ENCODE data around the gene CFAP74. TPM values are rescaled to one million over a fixed set of nuclear protein-coding genes. Genes with fewer than 3 reads are reported as not detected.

The CFAP74 gene
- total and polyA plus RNA-seq, 9 of the 15 experiments (the other 6 are each of a cell fraction or from before 2014, with no cell fraction given): 0.03 to 0.15 (median 0.05) TPM; not detected in 6

DNA sequence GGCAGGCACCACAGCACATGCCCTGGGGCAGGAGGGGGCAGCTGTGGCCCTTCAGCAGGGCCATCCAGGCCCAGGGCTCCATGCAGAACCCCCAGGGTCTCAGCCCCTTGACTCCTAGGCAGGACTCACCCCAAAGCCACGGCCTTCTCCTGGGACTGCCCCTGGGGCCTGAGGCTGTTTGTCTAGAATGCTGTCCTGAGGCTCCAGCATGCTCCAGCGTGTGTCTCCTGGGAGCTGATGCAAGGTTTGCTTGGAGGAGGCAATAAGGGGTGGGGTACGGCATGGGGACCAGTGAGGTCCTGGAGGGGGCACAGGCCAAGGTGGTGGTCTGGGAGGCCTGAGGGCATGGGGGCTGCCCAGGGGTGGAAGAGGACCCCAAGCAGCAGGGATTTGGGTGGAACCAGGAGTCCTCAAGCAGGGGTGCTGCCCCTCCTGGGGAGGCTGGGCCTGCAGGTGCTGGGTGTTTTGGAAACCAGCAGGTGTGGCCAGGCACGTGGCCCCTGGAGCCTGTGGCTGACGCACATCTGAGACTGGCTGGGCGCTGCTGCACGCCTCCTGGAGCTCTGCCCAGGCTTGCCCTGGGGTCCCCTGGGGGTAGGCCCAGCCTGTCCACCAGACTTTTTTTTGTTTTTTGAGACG is 96.4 kb downstream of the CFAP74 start (continued):
- TF ChIP-seq AFF4 (CRISPR knock-in tag; IDR thresholded peaks at IDR 0.05) (no peak), RCOR1 (IDR thresholded peaks at IDR 0.05; ENCODE audit: borderline replicate concordance in 1 of 2, low read depth in 2 of 2, low read length in 2 of 2) (no peak), PHB (CRISPR knock-in tag; IDR thresholded peaks at IDR 0.05) (0 out of 2 replicates have a peak, but pooled peaks have one; percentile 66), TOE1 (IDR thresholded peaks at IDR 0.05; ENCODE audit: borderline replicate concordance) (no peak), TOE1 (CRISPR knock-in tag; IDR thresholded peaks at IDR 0.05; ENCODE audit: borderline replicate concordance, low read depth) (no peak), ZNF589 (CRISPR knock-in tag; IDR thresholded peaks at IDR 0.05; ENCODE audit: low read depth) (peak; percentile 64; the same call in 1 of the 2 replicates), HDAC8 (tag; IDR thresholded peaks at IDR 0.05) (peak; percentile 53; the same call in 1 of the 2 replicates), SREBF2 (CRISPR knock-in tag; IDR thresholded peaks at IDR 0.05) (no peak), ZNF79 (CRISPR knock-in tag; IDR thresholded peaks at IDR 0.05; ENCODE audit: low read depth) (no peak), HEY1 (CRISPR knock-in tag; IDR thresholded peaks at IDR 0.05; ENCODE audit: borderline replicate concordance) (no peak), ZC3H11A (IDR thresholded peaks at IDR 0.05; ENCODE audit: low read depth, low read length) (no peak), ETV1 (tag; conservative IDR thresholded peaks at IDR 0.05; ENCODE audit: low read depth) (0 out of 2 replicates have a peak, but pooled peaks have one; percentile 32), HMG20A (CRISPR knock-in tag; conservative IDR thresholded peaks at IDR 0.05) (no peak), KDM5B (IDR thresholded peaks at IDR 0.05; ENCODE audit: insufficient replicate concordance, low read depth, low read length) (no peak), EWSR1 (IDR thresholded peaks at IDR 0.05; ENCODE audit: borderline replicate concordance, low read depth, partially characterized antibody) (no peak), GTF2E2 (tag; IDR thresholded peaks at IDR 0.05) (no peak), SRSF3 (IDR thresholded peaks at IDR 0.05; ENCODE audit: insufficient read depth, low read length) (no peak), HNRNPL (IDR thresholded peaks at IDR 0.05; ENCODE audit: low read depth, low read length) (no peak), ZFP30 (CRISPR knock-in tag; IDR thresholded peaks at IDR 0.05; ENCODE audit: borderline replicate concordance) (no peak)
- TF ChIP-seq, protein P1, sequence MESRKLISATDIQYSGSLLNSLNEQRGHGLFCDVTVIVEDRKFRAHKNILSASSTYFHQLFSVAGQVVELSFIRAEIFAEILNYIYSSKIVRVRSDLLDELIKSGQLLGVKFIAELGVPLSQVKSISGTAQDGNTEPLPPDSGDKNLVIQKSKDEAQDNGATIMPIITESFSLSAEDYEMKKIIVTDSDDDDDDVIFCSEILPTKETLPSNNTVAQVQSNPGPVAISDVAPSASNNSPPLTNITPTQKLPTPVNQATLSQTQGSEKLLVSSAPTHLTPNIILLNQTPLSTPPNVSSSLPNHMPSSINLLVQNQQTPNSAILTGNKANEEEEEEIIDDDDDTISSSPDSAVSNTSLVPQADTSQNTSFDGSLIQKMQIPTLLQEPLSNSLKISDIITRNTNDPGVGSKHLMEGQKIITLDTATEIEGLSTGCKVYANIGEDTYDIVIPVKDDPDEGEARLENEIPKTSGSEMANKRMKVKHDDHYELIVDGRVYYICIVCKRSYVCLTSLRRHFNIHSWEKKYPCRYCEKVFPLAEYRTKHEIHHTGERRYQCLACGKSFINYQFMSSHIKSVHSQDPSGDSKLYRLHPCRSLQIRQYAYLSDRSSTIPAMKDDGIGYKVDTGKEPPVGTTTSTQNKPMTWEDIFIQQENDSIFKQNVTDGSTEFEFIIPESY (CRISPR knock-in tag; IDR thresholded peaks at IDR 0.05): peak; percentile 79; the same call in 1 of the 2 replicates
